Lower lobe of right lung (tissue), 2 donors: ENCODE results near the gene TMED3. TPM values are rescaled to one million over a fixed set of nuclear protein-coding genes. Genes with fewer than 3 reads are reported as not detected.

Experiments used
- ATAC-seq, 2 donors: fragments of 200-7000 bp; cut with Tn5 transposase; one replicate each; pipeline ENCODE4 v1.9.1; 2020 to 2022; ENCODE audit warnings: mild to moderate bottlenecking in 2 of 2, moderate library complexity in 2 of 2
- DNase-seq: peaks from one replicate; pipeline ENCODE4 v3.0.0-alpha.2; 2020
- H3K27ac ChIP-seq: fragments of 200-600 bp; one replicate; pipeline ENCODE4 v1.8.0; 2022
- H3K27me3 ChIP-seq: fragments of 200-600 bp; one replicate; pipeline ENCODE4 v1.8.0; 2022; ENCODE audit warnings: low read depth
- H3K36me3 ChIP-seq: fragments of 200-600 bp; one replicate; pipeline ENCODE4 v1.8.0; 2022; ENCODE audit warnings: mild to moderate bottlenecking
- H3K4me1 ChIP-seq: fragments of 200-600 bp; one replicate; pipeline ENCODE4 v1.8.0; 2022
- H3K4me3 ChIP-seq: fragments of 200-600 bp; one replicate; pipeline ENCODE4 v1.8.0; 2022; ENCODE audit warnings: mild to moderate bottlenecking
- H3K9me3 ChIP-seq: fragments of 200-600 bp; one replicate; pipeline ENCODE4 v1.8.0; 2022
- intact Hi-C: fragments of 100-400 bp; cut with DNase I; formaldehyde crosslinking; loops from one replicate; pipeline ENCODE4 v1.11.0; 2022
- total RNA-seq: library from RNA; stranded (reverse); fragmentation: NEBNext Ultra II Directional; extraction: Animal tissue kit (Norgen Biotek cat#: 25700); gene quantifications from one replicate; pipeline ENCODE4 v1.2.1, GENCODE V29; 2021
- TF ChIP-seq, protein P1 (sequence below): fragments of 200-600 bp; IDR thresholded peaks from one replicate; pipeline ENCODE4 v1.8.0; 2022; ENCODE audit warnings: antibody characterized with exemption, mild to moderate bottlenecking
- donor health status: DM: no; HTN: yes; CAD: no; lungs with severe emphysema.

Gene TMED3
- total RNA-seq, 1 donor from 2014 or later, result 45.2 TPM

DNA sequence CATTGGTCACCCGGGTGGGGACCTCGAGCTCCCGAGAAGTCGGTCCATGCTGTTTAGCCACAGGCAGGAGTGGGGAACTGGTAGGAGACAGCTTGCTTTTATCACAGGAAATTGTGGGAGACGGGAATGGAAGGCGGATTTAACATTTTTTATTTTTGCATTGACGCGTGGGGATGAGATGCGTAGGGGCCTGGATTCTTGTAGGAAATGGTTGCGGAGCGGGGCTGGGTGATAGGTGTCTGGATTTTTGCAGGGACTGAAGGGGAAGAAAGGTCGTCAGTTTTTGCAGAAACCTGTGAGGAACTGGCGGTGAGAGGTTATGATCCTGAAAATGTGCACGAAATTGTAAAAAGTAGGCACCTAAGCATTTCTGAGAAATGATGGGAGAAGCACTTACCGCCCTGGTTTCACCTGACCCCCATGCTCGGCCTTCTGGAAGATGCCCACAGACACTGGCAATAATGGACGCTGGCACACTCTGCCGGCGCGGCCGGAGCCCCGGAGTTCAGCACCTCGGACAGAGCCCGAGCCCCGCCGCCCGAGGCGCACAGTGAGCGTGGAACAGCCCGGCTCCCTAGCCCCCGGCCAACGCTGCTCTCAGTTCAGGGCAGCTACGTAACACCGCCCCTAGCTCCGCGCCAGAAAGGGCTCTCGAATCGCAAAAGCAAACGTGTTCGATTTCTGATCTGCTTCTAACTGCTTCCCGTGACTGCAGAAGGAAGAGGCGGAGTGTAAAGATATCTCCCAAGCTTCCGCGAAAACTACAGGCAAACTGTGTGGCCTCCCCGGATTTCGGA, 27.5 kb upstream of the TMED3 start:
- no peaks in the 10 kb centered on the region for H3K4me1 ChIP-seq
- H3K4me3 ChIP-seq, result no peak overlapping the region
- intact Hi-C loops, result no loop called here
- no peaks in the 10 kb centered on the region for H3K36me3 ChIP-seq
- H3K9me3 ChIP-seq, result no peaks in the 10 kb centered on the region
- H3K27ac ChIP-seq, result no peak overlapping the region
- TF ChIP-seq, protein P1, sequence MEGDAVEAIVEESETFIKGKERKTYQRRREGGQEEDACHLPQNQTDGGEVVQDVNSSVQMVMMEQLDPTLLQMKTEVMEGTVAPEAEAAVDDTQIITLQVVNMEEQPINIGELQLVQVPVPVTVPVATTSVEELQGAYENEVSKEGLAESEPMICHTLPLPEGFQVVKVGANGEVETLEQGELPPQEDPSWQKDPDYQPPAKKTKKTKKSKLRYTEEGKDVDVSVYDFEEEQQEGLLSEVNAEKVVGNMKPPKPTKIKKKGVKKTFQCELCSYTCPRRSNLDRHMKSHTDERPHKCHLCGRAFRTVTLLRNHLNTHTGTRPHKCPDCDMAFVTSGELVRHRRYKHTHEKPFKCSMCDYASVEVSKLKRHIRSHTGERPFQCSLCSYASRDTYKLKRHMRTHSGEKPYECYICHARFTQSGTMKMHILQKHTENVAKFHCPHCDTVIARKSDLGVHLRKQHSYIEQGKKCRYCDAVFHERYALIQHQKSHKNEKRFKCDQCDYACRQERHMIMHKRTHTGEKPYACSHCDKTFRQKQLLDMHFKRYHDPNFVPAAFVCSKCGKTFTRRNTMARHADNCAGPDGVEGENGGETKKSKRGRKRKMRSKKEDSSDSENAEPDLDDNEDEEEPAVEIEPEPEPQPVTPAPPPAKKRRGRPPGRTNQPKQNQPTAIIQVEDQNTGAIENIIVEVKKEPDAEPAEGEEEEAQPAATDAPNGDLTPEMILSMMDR, result no peak
- DNase-seq, result no peak
- ATAC-seq, result peak; percentile 65 to 81
- peaks cover 62% of the 10 kb centered on the region for H3K27me3 ChIP-seq

DNA sequence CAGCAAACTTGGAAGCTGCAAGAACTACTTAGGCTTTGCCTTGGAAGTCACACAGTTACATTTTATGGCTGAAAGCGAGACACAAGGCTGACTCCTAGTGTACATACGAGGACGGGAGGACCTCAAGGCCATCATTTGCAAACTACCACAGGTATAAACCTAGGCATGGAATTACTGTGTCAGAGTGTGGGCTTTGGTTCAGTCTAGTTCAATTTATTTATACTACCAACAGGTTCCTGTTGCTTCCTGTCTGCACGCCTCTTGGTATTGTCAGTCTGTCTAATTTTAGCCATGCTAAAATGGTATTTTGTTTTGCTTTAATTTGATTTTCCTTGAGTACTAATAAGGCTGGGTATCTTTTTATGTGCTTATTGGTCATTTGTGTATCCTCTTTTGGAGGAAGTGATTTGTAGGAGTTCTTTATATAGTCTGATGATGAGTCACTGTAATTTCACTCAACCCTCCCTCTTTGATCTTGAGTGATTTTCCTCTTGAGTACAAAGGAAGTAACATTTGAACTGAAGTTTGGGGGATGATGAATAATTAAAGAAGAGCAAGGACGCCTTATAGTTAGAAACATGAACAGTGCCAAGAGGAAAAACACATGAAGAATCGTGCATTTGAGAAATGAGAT, 20.2 kb upstream of the TMED3 start:
- no peak for ATAC-seq
- H3K27me3 ChIP-seq, result peaks cover 18% of the 10 kb centered on the region
- TF ChIP-seq, protein P1, result no peak
- no peaks in the 10 kb centered on the region for H3K36me3 ChIP-seq
- H3K4me3 ChIP-seq, result no peak overlapping the region
- no peaks in the 10 kb centered on the region for H3K4me1 ChIP-seq
- H3K9me3 ChIP-seq, result no peaks in the 10 kb centered on the region
- intact Hi-C loops, result no loop called here
- DNase-seq, result no peak
- H3K27ac ChIP-seq, result no peak overlapping the region

GRCh38 chr15:79292011-79292410, 18.9 kb upstream of the TMED3 start:
- ATAC-seq (no peak), DNase-seq (no peak)
- H3K27me3 ChIP-seq, result peaks cover 16% of the 10 kb centered on the region
- no peaks in the 10 kb centered on the region for H3K4me1 ChIP-seq
- TF ChIP-seq, protein P1, result no peak
- intact Hi-C loops, result no loop called here
- no peak overlapping the region for H3K4me3 ChIP-seq
- H3K27ac ChIP-seq, result no peak overlapping the region
- H3K36me3 ChIP-seq, result no peaks in the 10 kb centered on the region
- H3K9me3 ChIP-seq, result no peaks in the 10 kb centered on the region

- DNase-seq (no peak), ATAC-seq (no peak)
- H3K27ac ChIP-seq, result no peak overlapping the region
- intact Hi-C loops, result no loop called here
- no peaks in the 10 kb centered on the region for H3K36me3 ChIP-seq
- TF ChIP-seq, protein P1, result no peak
- H3K9me3 ChIP-seq, result no peaks in the 10 kb centered on the region
- H3K4me1 ChIP-seq, result no peaks in the 10 kb centered on the region
- peaks cover 9% of the 10 kb centered on the region for H3K27me3 ChIP-seq
- H3K4me3 ChIP-seq, result no peak overlapping the region
Observed at GRCh38 chr15:79294075-79294474, 16.8 kb upstream of the TMED3 start.

GRCh38 chr15:79296583-79296982, 14.3 kb upstream of the TMED3 start:
- Histone ChIP-seq H3K4me1 (no peaks in the 10 kb centered on the region), H3K27me3 (peaks cover 21% of the 10 kb centered on the region), H3K4me3 (no peak overlapping the region), H3K27ac (no peak overlapping the region), H3K9me3 (no peaks in the 10 kb centered on the region), H3K36me3 (no peaks in the 10 kb centered on the region)
- intact Hi-C loops, result no loop called here
- TF ChIP-seq, protein P1, result no peak
- ATAC-seq, result no peak
- DNase-seq, result no peak
